Neural cell (in vitro differentiated cells): ENCODE measurements around the gene CARS2. TPM values are rescaled to one million over a fixed set of nuclear protein-coding genes. Genes with fewer than 3 reads are reported as not detected.

Experiments used
- H2AFZ ChIP-seq: fragments of 200-600, 300-800 bp; sonication (generic), shearing (Covaris generic); 2 replicates; pipeline ENCODE4 v1.6.0; 2014; ENCODE audit warnings: low read depth, mild to moderate bottlenecking, antibody characterized with exemption, low read length, moderate library complexity
- H3F3A ChIP-seq: fragments of 200-600 bp; shearing (Covaris generic); 2 replicates; pipeline ENCODE4 v1.6.1; 2016; ENCODE audit warnings: mild to moderate bottlenecking, moderate library complexity, mixed read lengths, antibody characterized with exemption, low read length; ENCODE audit not compliant: insufficient read depth, poor library complexity, severe bottlenecking
- H3K27ac ChIP-seq: fragments of 200-600, 300-800 bp; sonication (generic), shearing (Covaris generic); 2 replicates; pipeline ENCODE4 v1.5.1; 2014; ENCODE audit warnings: mild to moderate bottlenecking, low read length, moderate library complexity
- H3K27me3 ChIP-seq: fragments of 300-800, 200-600 bp; sonication (generic), shearing (Covaris generic); 2 replicates; pipeline ENCODE4 v1.6.0; 2014; ENCODE audit warnings: mild to moderate bottlenecking, low read depth, low read length, moderate library complexity; ENCODE audit not compliant: insufficient read depth
- H3K36me3 ChIP-seq: fragments of 300-800, 200-600 bp; sonication (generic), shearing (Covaris generic); 2 replicates; pipeline ENCODE4 v1.5.1; 2014; ENCODE audit warnings: mild to moderate bottlenecking, antibody characterized with exemption, low read length, moderate library complexity; ENCODE audit not compliant: insufficient read depth
- H3K4me2 ChIP-seq: fragments of 300-800, 200-600 bp; sonication (generic), shearing (Covaris generic); 2 replicates; pipeline ENCODE4 v1.6.0; 2014; ENCODE audit warnings: mild to moderate bottlenecking, low read length
- H3K4me3 ChIP-seq: fragments of 300-800, 200-600 bp; sonication (generic), shearing (Covaris generic); 2 replicates; pipeline ENCODE4 v1.5.1; 2014; ENCODE audit warnings: mild to moderate bottlenecking, low read length, moderate library complexity
- H3K79me2 ChIP-seq: fragments of 200-600 bp; shearing (Covaris generic); replicated peaks from 2 replicates; pipeline ENCODE4 v1.6.0; 2014; ENCODE audit warnings: mild to moderate bottlenecking, low read length, moderate library complexity; ENCODE audit not compliant: insufficient read depth
- H3K9ac ChIP-seq: fragments of 300-800, 200-600 bp; sonication (generic), shearing (Covaris generic); 2 replicates; pipeline ENCODE4 v1.6.1; 2016; ENCODE audit warnings: mild to moderate bottlenecking, low read length, mixed read lengths
- H3K9me2 ChIP-seq: fragments of 200-600 bp; shearing (Covaris generic); 2 replicates; pipeline ENCODE4 v1.6.1; 2016; ENCODE audit warnings: mild to moderate bottlenecking, low read length, mixed read lengths; ENCODE audit not compliant: insufficient read depth
- H3K9me3 ChIP-seq: fragments of 200-600, 300-800 bp; sonication (generic), shearing (Covaris generic); 2 replicates; pipeline ENCODE4 v1.6.1; 2016; ENCODE audit warnings: mild to moderate bottlenecking, mixed run types, low read length, moderate library complexity, mixed read lengths
- H4K20me1 ChIP-seq: fragments of 200-600 bp; shearing (Covaris generic); 2 replicates; pipeline ENCODE4 v1.6.1; 2016; ENCODE audit warnings: mild to moderate bottlenecking, mixed run types; ENCODE audit not compliant: insufficient read depth
- EP300 ChIP-seq: fragments of 450-650 bp; conservative IDR thresholded peaks from 2 replicates; pipeline ENCODE4 v1.6.1; 2014; ENCODE audit warnings: antibody characterized with exemption, mild to moderate bottlenecking, moderate library complexity; ENCODE audit not compliant: poor library complexity, severe bottlenecking
- EZH2 ChIP-seq: fragments of 200-600, 300-800 bp; shearing (Covaris generic), sonication (generic); IDR thresholded peaks from 2 replicates; pipeline ENCODE4 v1.6.1; 2014; ENCODE audit warnings: antibody characterized with exemption, low read length, borderline replicate concordance, mild to moderate bottlenecking; ENCODE audit not compliant: insufficient read depth, poor library complexity, severe bottlenecking
- MXI1 ChIP-seq: fragments of 450-650 bp; conservative IDR thresholded peaks from 2 replicates; pipeline ENCODE4 v1.6.1; 2014; ENCODE audit warnings: antibody characterized with exemption, mild to moderate bottlenecking; ENCODE audit not compliant: poor library complexity, severe bottlenecking
- POLR2AphosphoS5 ChIP-seq: IDR thresholded peaks from 2 replicates; pipeline ENCODE4 v1.6.1; 2012
- RAD21 ChIP-seq: fragments of 450-650 bp; conservative IDR thresholded peaks from 2 replicates; pipeline ENCODE4 v1.6.1; 2014; ENCODE audit warnings: antibody characterized with exemption, mild to moderate bottlenecking, moderate library complexity
- SMC3 ChIP-seq: fragments of 450-650 bp; conservative IDR thresholded peaks from 2 replicates; pipeline ENCODE4 v1.6.1; 2014; ENCODE audit warnings: antibody characterized with exemption, mild to moderate bottlenecking, moderate library complexity; ENCODE audit not compliant: poor library complexity
- TAF1 ChIP-seq: IDR thresholded peaks from 2 replicates; pipeline ENCODE4 v1.6.1; 2012; ENCODE audit warnings: low read depth
- polyA plus RNA-seq: library from polyadenylated mRNA; depleted of rRNA; stranded (reverse); fragments of >200 nt; gene quantifications from 2 replicates; pipeline ENCODE4 v1.2.3, GENCODE V29; 2014
- TF ChIP-seq, protein P1 (sequence below): fragments of 450-650 bp; IDR thresholded peaks from 2 replicates; pipeline ENCODE4 v1.5.1; 2014; ENCODE audit warnings: antibody characterized with exemption, mild to moderate bottlenecking, moderate library complexity; ENCODE audit not compliant: poor library complexity, severe bottlenecking
- TF ChIP-seq, protein P2 (sequence below): IDR thresholded peaks from 2 replicates; pipeline ENCODE4 v1.6.1; 2012; ENCODE audit warnings: borderline replicate concordance

Gene CARS2
- polyA plus RNA-seq, 1 donor from 2014 or later, result 92.2 TPM

DNA sequence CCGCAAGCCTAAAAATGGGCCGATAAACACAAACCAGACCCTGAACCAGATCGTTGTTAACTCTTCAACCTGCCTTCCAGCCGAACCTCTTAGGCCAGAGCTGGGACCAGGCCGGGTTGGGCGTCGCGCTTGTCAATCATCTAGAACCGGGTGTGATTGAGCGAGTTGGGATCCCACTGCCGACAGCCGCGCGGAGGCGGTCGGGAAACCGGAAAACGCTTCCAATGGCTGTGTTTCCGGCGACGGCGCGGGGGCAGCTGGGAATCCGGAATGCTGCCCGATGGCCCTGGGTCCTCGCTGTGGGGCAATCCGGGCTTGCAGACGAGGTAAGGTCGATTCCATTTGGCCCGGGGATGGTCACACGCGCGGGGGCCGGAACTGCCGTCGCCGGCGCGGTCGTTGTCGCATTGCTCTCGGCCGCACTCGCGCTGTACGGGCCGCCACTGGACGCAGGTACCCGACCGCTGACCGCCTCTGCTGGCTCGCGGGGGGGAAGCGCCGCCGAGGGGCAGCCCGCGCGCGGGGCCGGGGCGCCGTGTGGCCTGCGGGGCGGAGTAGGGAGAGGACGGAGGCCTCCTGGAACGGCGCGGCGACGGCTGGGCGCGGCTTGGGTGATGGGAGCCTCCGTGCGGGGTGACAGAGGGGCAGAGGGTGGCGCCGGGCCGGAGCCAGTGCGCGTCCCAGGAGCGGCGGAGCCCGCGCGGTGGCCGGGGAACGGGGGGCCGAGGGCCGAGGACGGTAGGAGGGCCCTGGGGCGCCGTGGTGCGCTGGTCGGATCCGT is 90.4 kb downstream of the CARS2 start, which contains the start of gene NAXD:
TSS of gene NAXD (plus strand) at position 224 of the 781 bp plus-strand sequence. CDS start at position 281, 57 bp downstream.
- Histone ChIP-seq H3K36me3 (no peaks in the 10 kb centered on the region), H3K9me3 (no peaks in the 10 kb centered on the region), H3K27me3 (no peaks in the 10 kb centered on the region), H3K4me3 (peak within 1 kb of the TSS; percentile 93), H3K4me2 (peak within 1 kb of the TSS; percentile 80), H3K27ac (peak within 1 kb of the TSS; percentile 65), H3K79me2 (peaks cover 39% of the 10 kb centered on the region), H3K9ac (peak within 1 kb of the TSS; percentile 79), H2AFZ (peak within 1 kb of the TSS; percentile 75), H3F3A (no peaks in the 10 kb centered on the region), H4K20me1 (no peaks in the 10 kb centered on the region), H3K9me2 (no peaks in the 10 kb centered on the region)
- TF ChIP-seq POLR2AphosphoS5, result peak; percentile 86
- TF ChIP-seq, protein P1, sequence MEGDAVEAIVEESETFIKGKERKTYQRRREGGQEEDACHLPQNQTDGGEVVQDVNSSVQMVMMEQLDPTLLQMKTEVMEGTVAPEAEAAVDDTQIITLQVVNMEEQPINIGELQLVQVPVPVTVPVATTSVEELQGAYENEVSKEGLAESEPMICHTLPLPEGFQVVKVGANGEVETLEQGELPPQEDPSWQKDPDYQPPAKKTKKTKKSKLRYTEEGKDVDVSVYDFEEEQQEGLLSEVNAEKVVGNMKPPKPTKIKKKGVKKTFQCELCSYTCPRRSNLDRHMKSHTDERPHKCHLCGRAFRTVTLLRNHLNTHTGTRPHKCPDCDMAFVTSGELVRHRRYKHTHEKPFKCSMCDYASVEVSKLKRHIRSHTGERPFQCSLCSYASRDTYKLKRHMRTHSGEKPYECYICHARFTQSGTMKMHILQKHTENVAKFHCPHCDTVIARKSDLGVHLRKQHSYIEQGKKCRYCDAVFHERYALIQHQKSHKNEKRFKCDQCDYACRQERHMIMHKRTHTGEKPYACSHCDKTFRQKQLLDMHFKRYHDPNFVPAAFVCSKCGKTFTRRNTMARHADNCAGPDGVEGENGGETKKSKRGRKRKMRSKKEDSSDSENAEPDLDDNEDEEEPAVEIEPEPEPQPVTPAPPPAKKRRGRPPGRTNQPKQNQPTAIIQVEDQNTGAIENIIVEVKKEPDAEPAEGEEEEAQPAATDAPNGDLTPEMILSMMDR, result no peak
- no peak for TF ChIP-seq SMC3
- no peak for TF ChIP-seq EZH2
- peak; percentile 32 for TF ChIP-seq RAD21
- peak; percentile 25 for TF ChIP-seq TAF1
- TF ChIP-seq, protein P2, sequence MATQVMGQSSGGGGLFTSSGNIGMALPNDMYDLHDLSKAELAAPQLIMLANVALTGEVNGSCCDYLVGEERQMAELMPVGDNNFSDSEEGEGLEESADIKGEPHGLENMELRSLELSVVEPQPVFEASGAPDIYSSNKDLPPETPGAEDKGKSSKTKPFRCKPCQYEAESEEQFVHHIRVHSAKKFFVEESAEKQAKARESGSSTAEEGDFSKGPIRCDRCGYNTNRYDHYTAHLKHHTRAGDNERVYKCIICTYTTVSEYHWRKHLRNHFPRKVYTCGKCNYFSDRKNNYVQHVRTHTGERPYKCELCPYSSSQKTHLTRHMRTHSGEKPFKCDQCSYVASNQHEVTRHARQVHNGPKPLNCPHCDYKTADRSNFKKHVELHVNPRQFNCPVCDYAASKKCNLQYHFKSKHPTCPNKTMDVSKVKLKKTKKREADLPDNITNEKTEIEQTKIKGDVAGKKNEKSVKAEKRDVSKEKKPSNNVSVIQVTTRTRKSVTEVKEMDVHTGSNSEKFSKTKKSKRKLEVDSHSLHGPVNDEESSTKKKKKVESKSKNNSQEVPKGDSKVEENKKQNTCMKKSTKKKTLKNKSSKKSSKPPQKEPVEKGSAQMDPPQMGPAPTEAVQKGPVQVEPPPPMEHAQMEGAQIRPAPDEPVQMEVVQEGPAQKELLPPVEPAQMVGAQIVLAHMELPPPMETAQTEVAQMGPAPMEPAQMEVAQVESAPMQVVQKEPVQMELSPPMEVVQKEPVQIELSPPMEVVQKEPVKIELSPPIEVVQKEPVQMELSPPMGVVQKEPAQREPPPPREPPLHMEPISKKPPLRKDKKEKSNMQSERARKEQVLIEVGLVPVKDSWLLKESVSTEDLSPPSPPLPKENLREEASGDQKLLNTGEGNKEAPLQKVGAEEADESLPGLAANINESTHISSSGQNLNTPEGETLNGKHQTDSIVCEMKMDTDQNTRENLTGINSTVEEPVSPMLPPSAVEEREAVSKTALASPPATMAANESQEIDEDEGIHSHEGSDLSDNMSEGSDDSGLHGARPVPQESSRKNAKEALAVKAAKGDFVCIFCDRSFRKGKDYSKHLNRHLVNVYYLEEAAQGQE, result peak; percentile 29
- TF ChIP-seq MXI1, result peak; percentile 67
- TF ChIP-seq EP300, result no peak

DNA sequence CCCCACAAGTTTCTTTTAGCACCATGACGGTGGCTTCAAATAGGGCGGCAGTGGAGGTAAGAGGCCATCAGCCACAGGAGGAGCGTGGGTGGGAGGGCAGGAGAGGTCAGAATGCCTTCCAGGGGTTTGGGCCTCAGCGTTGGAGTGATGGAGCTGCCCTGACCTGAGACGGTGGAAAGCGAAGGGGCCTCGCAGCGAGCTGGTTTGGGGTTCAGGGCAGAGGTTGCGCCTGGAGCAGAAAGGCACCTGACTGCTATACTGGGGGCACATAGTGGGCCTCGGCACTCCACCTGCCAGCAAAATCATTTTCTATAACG is 91.0 kb downstream of the CARS2 start:
- Histone ChIP-seq H4K20me1 (no peaks in the 10 kb centered on the region), H3K9me2 (no peaks in the 10 kb centered on the region), H3K9me3 (no peaks in the 10 kb centered on the region), H3F3A (no peaks in the 10 kb centered on the region), H3K27me3 (no peaks in the 10 kb centered on the region), H3K27ac (peak overlapping the region; percentile 65), H3K36me3 (no peaks in the 10 kb centered on the region), H3K4me2 (no peak overlapping the region), H3K79me2 (peaks cover 37% of the 10 kb centered on the region), H3K4me3 (peak overlapping the region; percentile 93), H3K9ac (peak overlapping the region; percentile 79), H2AFZ (peak overlapping the region; percentile 75)
- TF ChIP-seq POLR2AphosphoS5 (no peak), RAD21 (no peak), TAF1 (no peak), MXI1 (no peak)
- TF ChIP-seq, protein P2, result no peak
